ENCODE results near the gene SIX2.

DNA sequence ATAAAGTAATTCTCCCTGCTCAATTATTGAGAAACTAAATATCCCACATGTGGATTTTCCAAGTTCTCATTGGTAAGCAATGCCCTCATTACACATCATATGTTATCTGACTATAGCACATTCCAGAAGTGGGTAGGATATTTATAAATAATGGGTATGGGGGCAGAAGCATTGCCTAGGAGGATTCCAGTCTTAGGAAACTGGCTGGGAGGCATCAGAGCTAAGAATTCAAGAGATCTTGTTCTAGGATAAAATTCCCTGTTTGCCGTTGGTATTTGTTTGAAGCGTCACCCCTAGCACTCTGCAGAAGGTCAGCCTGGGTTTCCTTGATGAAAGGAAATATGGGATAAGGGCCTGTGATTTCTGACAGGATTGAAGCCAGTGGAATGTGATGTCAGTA is 20.1 kb downstream of the SIX2 start:
- TF ChIP-seq, protein P1, sequence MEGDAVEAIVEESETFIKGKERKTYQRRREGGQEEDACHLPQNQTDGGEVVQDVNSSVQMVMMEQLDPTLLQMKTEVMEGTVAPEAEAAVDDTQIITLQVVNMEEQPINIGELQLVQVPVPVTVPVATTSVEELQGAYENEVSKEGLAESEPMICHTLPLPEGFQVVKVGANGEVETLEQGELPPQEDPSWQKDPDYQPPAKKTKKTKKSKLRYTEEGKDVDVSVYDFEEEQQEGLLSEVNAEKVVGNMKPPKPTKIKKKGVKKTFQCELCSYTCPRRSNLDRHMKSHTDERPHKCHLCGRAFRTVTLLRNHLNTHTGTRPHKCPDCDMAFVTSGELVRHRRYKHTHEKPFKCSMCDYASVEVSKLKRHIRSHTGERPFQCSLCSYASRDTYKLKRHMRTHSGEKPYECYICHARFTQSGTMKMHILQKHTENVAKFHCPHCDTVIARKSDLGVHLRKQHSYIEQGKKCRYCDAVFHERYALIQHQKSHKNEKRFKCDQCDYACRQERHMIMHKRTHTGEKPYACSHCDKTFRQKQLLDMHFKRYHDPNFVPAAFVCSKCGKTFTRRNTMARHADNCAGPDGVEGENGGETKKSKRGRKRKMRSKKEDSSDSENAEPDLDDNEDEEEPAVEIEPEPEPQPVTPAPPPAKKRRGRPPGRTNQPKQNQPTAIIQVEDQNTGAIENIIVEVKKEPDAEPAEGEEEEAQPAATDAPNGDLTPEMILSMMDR (conservative IDR thresholded peaks at IDR 0.05 in 1 of 2, IDR thresholded peaks at IDR 0.05 in 1 of 2; ENCODE audit: low read depth in 1 of 2, low read length in 2 of 2): no peak
- no peak for TF ChIP-seq EZH2 (IDR thresholded peaks at IDR 0.05; ENCODE audit: low read length, missing control alignments)
